Prostate gland (tissue), 1 donor: Measurements from ENCODE around the gene EOLA1.

Experiments
- POLR2A ChIP-seq: fragments of 450-650 bp; IDR thresholded peaks from one replicate; pipeline ENCODE4 v1.6.1; 2016; ENCODE audit warnings: antibody characterized with exemption, mild to moderate bottlenecking
- POLR2AphosphoS5 ChIP-seq: sonication (generic); formaldehyde crosslinking; IDR thresholded peaks from one replicate; pipeline ENCODE4 v1.6.1; 2017; ENCODE audit warnings: antibody characterized with exemption

DNA sequence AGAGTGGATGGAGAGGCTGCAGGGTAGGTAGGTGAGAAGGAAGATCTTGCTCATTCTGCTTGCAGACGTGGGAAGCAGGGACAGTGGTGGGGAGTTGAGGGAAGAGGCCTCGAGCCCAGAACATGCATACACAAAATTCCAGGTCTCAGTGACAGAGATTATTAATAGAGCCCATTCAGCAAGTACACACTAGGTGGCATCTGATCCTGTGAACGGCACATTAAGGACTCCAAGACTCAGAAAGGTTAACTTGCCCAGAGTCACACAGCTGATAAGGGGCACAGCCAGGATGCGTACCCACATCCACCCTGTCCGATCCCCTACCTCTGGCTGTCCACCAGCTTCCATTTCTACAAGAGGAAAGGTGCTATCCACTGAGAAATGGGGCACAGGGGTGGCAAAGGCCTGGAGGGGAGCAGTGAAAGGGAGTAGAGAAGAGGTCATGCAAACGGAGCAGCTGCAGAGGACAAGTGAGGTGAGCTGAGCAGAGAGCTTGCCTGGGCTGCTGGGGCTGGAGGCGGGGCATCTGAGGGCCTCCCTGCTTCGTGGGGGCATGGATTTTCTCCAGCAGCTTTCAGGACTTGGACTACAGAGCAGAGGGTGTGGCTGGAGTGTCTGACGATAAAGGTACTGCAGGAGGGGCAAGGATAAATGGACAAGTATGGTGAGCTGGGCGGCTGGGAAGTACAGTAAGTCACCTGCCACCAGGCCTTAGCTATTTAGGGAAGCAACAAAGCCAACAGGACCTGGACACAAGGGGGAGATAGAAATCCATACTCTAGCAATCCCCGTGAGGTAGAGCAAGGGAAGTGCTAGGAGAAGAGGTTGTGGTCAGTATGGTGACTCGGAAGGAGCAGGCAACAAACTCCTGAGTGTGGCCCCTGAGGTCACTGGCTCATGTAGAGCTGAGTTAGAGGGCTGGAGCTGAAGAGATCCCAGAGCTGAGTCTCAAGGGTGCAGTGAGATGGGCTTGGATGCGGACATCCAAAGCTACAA lies 46.9 kb upstream of the EOLA1 start:
- TF ChIP-seq POLR2AphosphoS5, result no peak
- no peak for TF ChIP-seq POLR2A
